GM19438 (cell line): ENCODE results near the gene R3HDM4.
"Not testable (repeated sequence)": the region's sequence is repeated elsewhere in the genome, so short reads cannot be mapped to it uniquely, and the experiment has no call there.

Source experiments
- ATAC-seq: cut with Tn5 transposase; IDR thresholded peaks from one replicate; pipeline ENCODE4 v1.9.1; 2021; ENCODE audit warnings: low read depth; ENCODE audit not compliant: unreplicated experiment

Gene R3HDM4

GRCh38 chr19:913080-913748, at the start of gene R3HDM4:
Gene R3HDM4, minus strand, starts transcription at chr19:913219. Its CDS starts 62 bp downstream, at chr19:913157.
- no peak for ATAC-seq

- no peak for ATAC-seq
Measured at GRCh38 chr19:961866-962620, 49.0 kb upstream of the R3HDM4 start.

- ATAC-seq: no peak
Measured at GRCh38 chr19:960601-960938, 47.6 kb upstream of the R3HDM4 start.

GRCh38 chr19:960020-960419, 47.0 kb upstream of the R3HDM4 start:
- no peak for ATAC-seq

- ATAC-seq: no peak
Measured at GRCh38 chr19:958967-959855, 46.2 kb upstream of the R3HDM4 start.

GRCh38 chr19:957578-957977, 44.6 kb upstream of the R3HDM4 start:
- not testable (repeated sequence) for ATAC-seq

GRCh38 chr19:956766-957440, 43.9 kb upstream of the R3HDM4 start:
- ATAC-seq: no peak

GRCh38 chr19:955803-956765, 43.1 kb upstream of the R3HDM4 start:
- ATAC-seq: no peak

- ATAC-seq: peak; percentile 54
Measured at GRCh38 chr19:954672-955494, 41.9 kb upstream of the R3HDM4 start.

GRCh38 chr19:954272-954671, 41.3 kb upstream of the R3HDM4 start:
- no peak for ATAC-seq

GRCh38 chr19:953445-954271, 40.6 kb upstream of the R3HDM4 start:
- no peak for ATAC-seq

GRCh38 chr19:952680-953444, 39.8 kb upstream of the R3HDM4 start:
- no peak for ATAC-seq

GRCh38 chr19:952049-952679, 39.1 kb upstream of the R3HDM4 start:
- no peak for ATAC-seq

GRCh38 chr19:950352-951066, 37.5 kb upstream of the R3HDM4 start:
- no peak for ATAC-seq

GRCh38 chr19:948842-949496, 36.0 kb upstream of the R3HDM4 start:
- ATAC-seq: no peak
